OCI-LY7 (cell line): ENCODE data around the gene MGA.

Experiments
- CTCF ChIP-seq: fragments of 200-600 bp; sonication (generic); conservative IDR thresholded peaks from 2 replicates; pipeline ENCODE4 v1.5.1; 2014; ENCODE audit warnings: mild to moderate bottlenecking, antibody characterized with exemption, low read length, moderate library complexity, mixed read lengths
- EZH2phosphoT487 ChIP-seq: fragments of 200-600 bp; sonication (generic); IDR thresholded peaks from 2 replicates; pipeline ENCODE4 v1.6.1; 2018; ENCODE audit warnings: low read depth, borderline replicate concordance, mild to moderate bottlenecking, mixed run types, antibody characterized with exemption, low read length, moderate library complexity, mixed read lengths

- TF ChIP-seq CTCF (no peak), EZH2phosphoT487 (no peak)
Observed at GRCh38 chr15:41730543-41730942, 70.3 kb downstream of the MGA start.
